Tibial nerve (tissue), 4 donors: ENCODE results near the gene CCDC88B. TPM values are rescaled to one million over a fixed set of nuclear protein-coding genes. Genes with fewer than 3 reads are reported as not detected.

Experiments used
- DNase-seq, 2 donors: peaks; one replicate each; pipeline ENCODE4 v3.0.0-alpha.2; 2019; ENCODE audit warnings: low spot score in 2 of 2
- H3K27ac ChIP-seq, 4 donors: fragments of 200-600 bp; sonication (generic) in 3 of 4; one replicate each; pipeline ENCODE4 v1.5.1; 2017 to 2019; ENCODE audit warnings: mild to moderate bottlenecking in 1 of 4
- H3K27me3 ChIP-seq, 2 donors: fragments of 200-600 bp; sonication (generic) in 1 of 2; one replicate each; pipeline versions ENCODE4 v1.5.1 to v1.6.0; 2017 to 2019
- H3K36me3 ChIP-seq, 3 donors: fragments of 200-600 bp; sonication (generic); one replicate each; pipeline ENCODE4 v1.5.1; 2018 to 2019
- H3K4me1 ChIP-seq, 4 donors: fragments of 200-600 bp; sonication (generic) in 3 of 4; one replicate each; pipeline ENCODE4 v1.5.1; 2017 to 2019
- H3K4me3 ChIP-seq, 4 donors: fragments of 200-600 bp; sonication (generic) in 3 of 4; one replicate each; pipeline ENCODE4 v1.5.1; 2017 to 2019; ENCODE audit warnings: mild to moderate bottlenecking in 1 of 4, moderate library complexity in 1 of 4
- H3K9me3 ChIP-seq, 4 donors: fragments of 200-600 bp; sonication (generic) in 3 of 4; one replicate each; pipeline ENCODE4 v1.5.1; 2017 to 2019
- CTCF ChIP-seq, 5 experiments: fragments of 200-600 bp in 3 of 5; fragments of 450-650 bp in 2 of 5; sonication (generic) in 3 of 5; IDR thresholded peaks; one replicate each; pipeline ENCODE4 v1.5.1; 2016 to 2019; ENCODE audit warnings: antibody characterized with exemption in 5 of 5, mild to moderate bottlenecking in 3 of 5, moderate library complexity in 2 of 5
- EP300 ChIP-seq, 2 donors: sonication (generic); formaldehyde crosslinking; IDR thresholded peaks; one replicate each; pipeline ENCODE4 v1.6.1; 2017; ENCODE audit warnings: antibody characterized with exemption in 2 of 2, mild to moderate bottlenecking in 1 of 2
- POLR2A ChIP-seq, 2 donors: fragments of 450-650 bp; IDR thresholded peaks; one replicate each; pipeline ENCODE4 v1.6.1; 2017; ENCODE audit warnings: antibody characterized with exemption in 2 of 2, mild to moderate bottlenecking in 2 of 2, moderate library complexity in 2 of 2
- WGBS, 2 donors: methylation state at CpG; one replicate each; pipeline ENCODE4 v1.1.5; 2018; 5-methylcytosine and 5-hydroxymethylcytosine counted together
- total RNA-seq, 4 donors: library from RNA; depleted of rRNA; stranded (reverse); fragments of >200 nt; gene quantifications; one replicate each; pipeline ENCODE4 v1.1.0, GENCODE V29; 2016

The CCDC88B gene
- total RNA-seq, 4 donors from 2014 or later = 6.9 to 48.0 (median 14.4) TPM

DNA sequence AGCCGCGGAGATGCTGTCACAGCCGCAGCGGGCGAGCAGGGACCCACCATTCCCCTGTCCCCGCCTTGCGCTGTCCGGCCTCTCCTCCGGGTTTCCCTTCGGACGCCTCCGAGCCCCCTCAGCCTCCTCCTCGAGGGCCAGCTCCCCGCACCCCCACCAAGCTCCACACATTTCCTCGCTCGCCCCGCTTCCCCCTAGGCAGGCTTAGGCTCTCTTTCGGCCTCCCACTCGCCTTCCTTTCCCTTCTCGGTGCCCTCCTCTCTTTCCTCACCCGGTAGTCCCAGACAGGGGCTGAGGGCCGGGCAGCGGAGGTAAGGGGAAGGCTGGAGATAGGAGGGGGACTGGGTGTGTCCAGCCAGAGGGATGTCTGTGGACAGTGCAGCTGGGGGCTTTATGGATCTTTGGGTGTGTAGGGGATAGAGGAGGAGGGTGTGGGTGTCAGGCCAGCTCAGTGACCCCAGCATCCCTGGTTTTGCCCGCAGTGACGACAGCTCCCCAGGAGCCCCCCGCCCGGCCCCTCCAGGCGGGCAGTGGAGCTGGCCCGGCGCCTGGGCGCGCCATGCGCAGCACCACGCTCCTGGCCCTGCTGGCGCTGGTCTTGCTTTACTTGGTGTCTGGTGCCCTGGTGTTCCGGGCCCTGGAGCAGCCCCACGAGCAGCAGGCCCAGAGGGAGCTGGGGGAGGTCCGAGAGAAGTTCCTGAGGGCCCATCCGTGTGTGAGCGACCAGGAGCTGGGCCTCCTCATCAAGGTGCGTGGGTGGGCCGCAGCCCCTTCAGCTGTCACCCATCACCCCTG lies 47.3 kb upstream of the CCDC88B start:
- H3K27me3 ChIP-seq = peaks cover 0 to 76% of the 10 kb centered on the region in 2 donors
- H3K4me3 ChIP-seq = peak overlapping the region in 2 of 4 donors; percentile 23 to 44
- H3K36me3 ChIP-seq = peaks cover 0 to 18% (median 0%) of the 10 kb centered on the region in 3 donors
- no peak overlapping the region for H3K27ac ChIP-seq
- no peak for DNase-seq
- peaks cover 0 to 26% (median 9%) of the 10 kb centered on the region in 4 donors for H3K4me1 ChIP-seq
- TF ChIP-seq POLR2A (IDR thresholded peaks at IDR 0.05) (no peak), CTCF (IDR thresholded peaks at IDR 0.05) (no peak), EP300 (IDR thresholded peaks at IDR 0.05) (no peak)
- no peaks in the 10 kb centered on the region for H3K9me3 ChIP-seq
- WGBS, 2 donors = 23 to 36% methylated on average over 33 to 39 of the region's 42 CpGs

- H3K27me3 ChIP-seq = peaks cover 2 to 93% of the 10 kb centered on the region in 2 donors
- no peak overlapping the region for H3K27ac ChIP-seq
- no peak overlapping the region for H3K4me3 ChIP-seq
- H3K9me3 ChIP-seq = no peaks in the 10 kb centered on the region
- peaks cover 0 to 2% (median 0%) of the 10 kb centered on the region in 3 donors for H3K36me3 ChIP-seq
- no peak for DNase-seq
- TF ChIP-seq CTCF (IDR thresholded peaks at IDR 0.05) (no peak), EP300 (IDR thresholded peaks at IDR 0.05) (no peak), POLR2A (IDR thresholded peaks at IDR 0.05) (no peak)
- H3K4me1 ChIP-seq = peaks cover 0 to 36% (median 18%) of the 10 kb centered on the region in 4 donors
- 29 to 30% methylated on average over 3 of the region's 3 CpGs for WGBS, 2 donors
Observed at GRCh38 chr11:64294774-64295173, 45.2 kb upstream of the CCDC88B start.

DNA sequence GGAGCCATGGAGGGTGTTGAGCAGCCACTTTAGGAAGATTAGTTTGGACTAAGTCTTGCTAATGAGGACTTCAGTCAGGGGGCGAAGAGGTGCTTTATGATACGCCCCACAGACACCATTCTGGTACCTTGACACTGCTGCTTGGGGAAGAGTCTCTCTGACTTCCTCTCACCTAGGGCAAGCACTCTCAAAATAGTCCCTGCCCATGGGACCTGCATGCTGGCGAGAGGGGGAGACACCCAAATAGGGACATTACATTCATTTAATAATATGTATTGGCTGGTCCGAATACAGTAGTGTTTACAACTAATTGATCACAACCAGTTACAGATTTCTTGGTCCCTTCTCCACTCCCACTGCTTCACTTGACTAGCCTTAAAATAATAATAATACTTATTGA lies 44.2 kb upstream of the CCDC88B start:
- DNase-seq = no peak
- no peaks in the 10 kb centered on the region for H3K9me3 ChIP-seq
- H3K4me3 ChIP-seq = no peak overlapping the region
- H3K27ac ChIP-seq = no peak overlapping the region
- WGBS, 2 donors = 88 to 89% methylated on average over 4 of the region's 4 CpGs
- H3K27me3 ChIP-seq = peaks cover 2 to 94% of the 10 kb centered on the region in 2 donors
- no peaks in the 10 kb centered on the region for H3K36me3 ChIP-seq
- TF ChIP-seq POLR2A (IDR thresholded peaks at IDR 0.05) (no peak), EP300 (IDR thresholded peaks at IDR 0.05) (no peak), CTCF (IDR thresholded peaks at IDR 0.05) (no peak)
- peaks cover 0 to 46% (median 28%) of the 10 kb centered on the region in 4 donors for H3K4me1 ChIP-seq

GRCh38 chr11:64296236-64296635 lies 43.8 kb upstream of the CCDC88B start:
- Histone ChIP-seq H3K27ac (no peak overlapping the region), H3K27me3 (peaks cover 2 to 94% of the 10 kb centered on the region in 2 donors), H3K4me3 (no peak overlapping the region), H3K36me3 (no peaks in the 10 kb centered on the region), H3K4me1 (peaks cover 0 to 48% (median 28%) of the 10 kb centered on the region in 4 donors), H3K9me3 (no peaks in the 10 kb centered on the region)
- 32 to 50% methylated on average over 1 of the region's 1 CpG for WGBS, 2 donors
- no peak for DNase-seq
- TF ChIP-seq EP300 (IDR thresholded peaks at IDR 0.05) (no peak), POLR2A (IDR thresholded peaks at IDR 0.05) (no peak), CTCF (IDR thresholded peaks at IDR 0.05) (no peak)
